Right lobe of liver (tissue), 6 donors: ENCODE results near the gene PLAC9. TPM values are rescaled to one million over a fixed set of nuclear protein-coding genes. Genes with fewer than 3 reads are reported as not detected.

Source experiments
- ATAC-seq, 4 donors: fragments of 200-7000 bp; cut with Tn5 transposase; one replicate each; pipeline ENCODE4 v1.9.1; 2020; ENCODE audit warnings: mild to moderate bottlenecking in 4 of 4, moderate library complexity in 4 of 4
- DNase-seq, 3 donors: peaks; one replicate each; pipeline ENCODE4 v3.0.0-alpha.2; 2020
- H3K27ac ChIP-seq, 3 donors: fragments of 200-600 bp; one replicate each; pipeline ENCODE4 v1.8.0; 2022
- H3K27me3 ChIP-seq, 2 donors: fragments of 200-600 bp; one replicate each; pipeline ENCODE4 v1.8.0; 2022
- H3K36me3 ChIP-seq, 4 donors: fragments of 200-600 bp; sonication (generic) in 1 of 4; one replicate each; pipeline versions ENCODE4 v1.5.1 to v1.8.0; 2017 to 2022; ENCODE audit warnings: control low read depth in 1 of 4
- H3K4me1 ChIP-seq, 4 donors: fragments of 200-600 bp; sonication (generic) in 1 of 4; one replicate each; pipeline versions ENCODE4 v1.5.1 to v1.8.0; 2017 to 2022; ENCODE audit warnings: control low read depth in 1 of 4
- H3K4me3 ChIP-seq, 3 donors: fragments of 200-600 bp; one replicate each; pipeline ENCODE4 v1.8.0; 2022
- H3K9me3 ChIP-seq, 4 donors: fragments of 200-600 bp; sonication (generic) in 1 of 4; one replicate each; pipeline versions ENCODE4 v1.5.1 to v1.8.0; 2017 to 2022; ENCODE audit warnings: control low read depth in 1 of 4
- CTCF ChIP-seq, 4 donors: fragments of 200-600 bp in 3 of 4; fragments of 450-650 bp in 1 of 4; IDR thresholded peaks; one replicate each; pipeline versions ENCODE4 v1.5.1 to v1.8.0; 2016 to 2022; ENCODE audit warnings: antibody characterized with exemption in 4 of 4, mild to moderate bottlenecking in 2 of 4
- POLR2A ChIP-seq: fragments of 450-650 bp; IDR thresholded peaks from one replicate; pipeline ENCODE4 v1.6.1; 2017; ENCODE audit warnings: antibody characterized with exemption, mild to moderate bottlenecking
- WGBS: methylation state at CpG from one replicate; pipeline ENCODE4 v1.1.6; 2018; ENCODE audit warnings: low coverage, low lambda C conversion rate; ENCODE audit not compliant: insufficient coverage; ENCODE audit errors: missing lambda C conversion rate; 5-methylcytosine and 5-hydroxymethylcytosine counted together
- intact Hi-C, 2 donors: fragments of 100-400 bp; cut with DNase I; formaldehyde crosslinking; loops; one replicate each; pipeline versions ENCODE4 v1.11.2 to v1.14.1; 2022
- total RNA-seq, 6 experiments: library from RNA; depleted of rRNA in 2 of 6; stranded (reverse); fragments of >200 nt in 2 of 6; fragmentation: NEBNext Ultra II Directional in 3 of 6; extraction: Animal tissue kit (Norgen Biotek cat#: 25700) in 3 of 6; gene quantifications; one replicate each; pipeline versions ENCODE4 v1.1.0 to v1.2.4, GENCODE V29; 2016 to 2023
- donor health status: DM: no; HTN: yes; CAD: no.
- donor health status: DM: no; HTN: no; CAD: no.
- donor health status: DM: no; HTN: no; CAD: no.
- donor health status: DM: no; HTN: yes; CAD: no.
- donor health status: DM: no; HTN: yes; CAD: no.

The PLAC9 gene
- total RNA-seq, 6 experiments from 2014 or later = 0.78 to 3.9 (median 2.2) TPM; not detected in 1

DNA sequence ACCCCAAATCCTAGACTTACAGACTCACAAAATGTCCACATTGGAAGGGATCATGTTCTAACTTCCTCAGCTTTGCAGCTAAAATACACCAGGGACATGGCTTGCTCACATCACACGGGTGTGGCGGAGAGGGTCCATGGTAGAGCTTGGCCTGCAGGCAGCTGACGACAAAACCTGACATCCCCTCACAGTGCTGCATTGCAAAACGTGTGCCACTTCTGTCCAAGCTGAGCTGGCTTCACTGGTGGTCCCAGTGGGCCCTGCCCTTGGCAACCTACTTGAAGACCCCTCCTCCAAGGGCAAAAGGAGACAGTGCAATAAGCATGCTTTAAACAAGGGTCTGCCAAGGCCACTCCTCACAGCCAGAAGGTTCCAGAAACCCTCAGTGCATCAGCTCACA is 50.9 kb downstream of the PLAC9 start:
- Histone ChIP-seq H3K36me3 (no peaks in the 10 kb centered on the region), H3K27ac (no peak overlapping the region), H3K4me1 (peaks cover 0 to 4% (median 0%) of the 10 kb centered on the region in 4 donors), H3K9me3 (no peaks in the 10 kb centered on the region), H3K27me3 (no peaks in the 10 kb centered on the region), H3K4me3 (no peak overlapping the region)
- no peak for ATAC-seq
- intact Hi-C loops = no loop called here
- no peak for TF ChIP-seq POLR2A
- TF ChIP-seq CTCF (IDR thresholded peaks at IDR 0.05) = no peak
- no CpG with 5 or more reads among the region's 4 CpGs for WGBS
- peak in 1 of 3 donors; percentile 18 for DNase-seq

GRCh38 chr10:80184291-80184690 is 51.8 kb downstream of the PLAC9 start:
- Histone ChIP-seq H3K4me3 (no peak overlapping the region), H3K27ac (no peak overlapping the region), H3K4me1 (peaks cover 0 to 4% (median 0%) of the 10 kb centered on the region in 4 donors), H3K36me3 (no peaks in the 10 kb centered on the region), H3K27me3 (no peaks in the 10 kb centered on the region), H3K9me3 (no peaks in the 10 kb centered on the region)
- WGBS = 58% methylated on average over 4 of the region's 4 CpGs
- ATAC-seq (no peak), DNase-seq (no peak)
- intact Hi-C loops = no loop called here
- no peak for TF ChIP-seq CTCF (IDR thresholded peaks at IDR 0.05)
- TF ChIP-seq POLR2A = no peak

- Histone ChIP-seq H3K4me1 (peaks cover 0 to 7% (median 0%) of the 10 kb centered on the region in 4 donors), H3K9me3 (no peaks in the 10 kb centered on the region), H3K27me3 (no peaks in the 10 kb centered on the region), H3K27ac (no peak overlapping the region), H3K36me3 (no peaks in the 10 kb centered on the region), H3K4me3 (no peak overlapping the region)
- DNase-seq (no peak), ATAC-seq (no peak)
- no peak for TF ChIP-seq CTCF (IDR thresholded peaks at IDR 0.05)
- TF ChIP-seq POLR2A = no peak
- 94% methylated on average over 4 of the region's 5 CpGs for WGBS
- intact Hi-C loops = no loop called here
Measured at GRCh38 chr10:80185578-80186299, 53.2 kb downstream of the PLAC9 start.

GRCh38 chr10:80186364-80187012 is 54.0 kb downstream of the PLAC9 start:
- Histone ChIP-seq H3K9me3 (no peaks in the 10 kb centered on the region), H3K4me3 (no peak overlapping the region), H3K27me3 (no peaks in the 10 kb centered on the region), H3K4me1 (peaks cover 0 to 7% (median 0%) of the 10 kb centered on the region in 4 donors), H3K36me3 (no peaks in the 10 kb centered on the region), H3K27ac (no peak overlapping the region)
- intact Hi-C loops = no loop called here
- no peak for TF ChIP-seq CTCF (IDR thresholded peaks at IDR 0.05)
- TF ChIP-seq POLR2A = no peak
- no peak for DNase-seq
- peak in 2 of 4 donors; percentile 17 to 21 for ATAC-seq
- WGBS = 60% methylated on average over 6 of the region's 13 CpGs
